Activated CD4-positive, alpha-beta T cell treated with anti-CD3 and anti-CD28 coated beads, Interleukin-2, amount 50 U/mL, for 4 hours (primary cell): ENCODE results near the gene BSDC1.
"Not testable (repeated sequence)": the region's sequence is repeated elsewhere in the genome, so short reads cannot be mapped to it uniquely, and the experiment has no call there.

ENCODE experiments used
- DNase-seq, 2 experiments: peaks; one replicate each; pipeline ENCODE4 v3.0.0-alpha.2; 2020

BSDC1 gene

DNA sequence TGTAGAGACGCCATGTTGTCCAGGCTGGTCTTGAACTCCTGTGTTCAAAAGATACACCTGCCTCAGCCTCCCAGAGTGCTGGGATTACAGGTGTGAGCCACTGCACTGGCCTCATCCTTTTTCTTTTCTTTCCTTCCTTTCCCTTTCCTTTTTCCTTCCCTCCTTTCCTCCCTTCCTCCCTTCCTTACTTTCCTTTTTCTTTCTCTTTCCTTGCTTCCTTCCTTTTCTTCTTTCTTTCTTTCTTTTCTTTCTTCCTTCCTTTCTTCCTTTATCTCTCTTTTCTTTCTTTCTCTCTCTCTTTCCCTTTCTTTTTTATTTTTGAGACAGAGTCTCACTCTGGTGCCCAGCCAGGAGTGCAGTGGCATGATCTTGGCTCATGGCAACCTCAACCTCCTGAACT lies 37.8 kb downstream of the BSDC1 start:
- DNase-seq = no peak

DNA sequence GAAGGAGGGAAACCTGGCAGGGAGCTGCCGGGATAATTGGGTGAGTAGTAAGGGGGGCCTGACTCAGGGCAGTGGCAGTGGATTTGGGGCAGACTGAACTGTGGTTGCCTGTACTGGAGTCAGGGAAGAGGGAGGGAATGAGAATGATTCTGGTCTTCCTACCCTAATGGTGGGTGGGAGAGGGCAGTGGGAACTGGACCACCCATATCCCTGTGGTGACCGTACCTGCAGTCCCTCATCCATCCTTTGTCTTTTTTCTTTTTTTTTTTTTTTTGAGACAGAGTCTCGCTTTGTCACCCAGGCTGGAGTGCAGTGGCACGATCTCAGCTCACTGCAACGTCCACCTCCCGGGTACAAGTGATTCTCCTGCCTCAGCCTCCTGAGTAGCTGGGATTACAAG lies 38.5 kb downstream of the BSDC1 start:
- not testable (repeated sequence) for DNase-seq

DNA sequence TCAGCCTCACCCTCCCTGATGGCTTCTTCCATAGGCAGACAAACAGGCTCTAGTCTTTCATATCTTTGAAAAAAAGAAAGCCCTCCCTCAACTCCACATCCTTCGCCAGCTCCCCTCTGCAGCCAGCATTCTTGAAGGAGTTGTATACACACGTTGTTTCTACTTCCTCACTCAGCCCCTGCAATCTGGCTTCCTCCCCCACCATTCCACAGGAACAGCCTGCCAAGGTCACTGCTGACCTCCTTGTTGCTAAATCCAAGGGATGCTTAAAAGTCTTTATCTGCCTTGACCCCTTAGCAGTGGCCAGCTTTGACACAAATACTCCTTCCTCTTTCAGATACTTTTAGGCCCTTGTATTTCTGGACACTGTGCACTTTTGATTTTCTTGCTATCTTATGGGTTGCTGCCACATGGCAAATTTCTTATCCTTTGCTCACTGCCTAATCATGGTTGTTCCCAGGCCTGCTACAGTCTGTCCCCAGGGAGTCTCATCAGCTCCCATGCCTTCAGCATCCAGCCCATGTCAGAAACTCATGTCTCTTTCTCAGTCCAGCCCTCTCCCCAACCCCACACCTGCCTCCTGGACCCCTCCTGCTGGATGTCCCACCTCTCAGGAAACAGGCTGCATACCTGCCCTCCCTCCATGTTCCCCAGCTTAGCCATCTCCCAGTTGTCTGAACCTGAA lies 40.2 kb downstream of the BSDC1 start:
- no peak for DNase-seq

DNA sequence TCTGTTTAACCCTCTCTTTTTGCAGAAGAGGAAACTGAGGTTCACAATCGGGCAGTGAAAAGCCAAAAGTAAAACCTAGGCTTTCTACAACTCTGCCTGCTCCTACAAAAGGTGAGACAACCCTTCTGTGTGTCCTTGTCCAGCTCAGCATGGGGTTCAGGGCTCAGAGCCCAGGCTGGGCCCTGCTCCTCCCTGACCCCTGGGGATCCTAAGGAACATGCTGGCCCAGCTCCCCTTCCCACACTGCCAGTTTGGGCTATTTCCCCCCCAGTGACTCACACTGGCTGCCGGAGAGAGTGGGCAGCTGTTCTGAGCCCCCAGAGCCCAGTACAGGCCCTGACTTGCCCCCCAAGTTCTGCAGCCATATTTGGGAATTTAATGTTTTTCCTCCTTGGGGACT lies 40.8 kb downstream of the BSDC1 start:
- no peak for DNase-seq

DNA sequence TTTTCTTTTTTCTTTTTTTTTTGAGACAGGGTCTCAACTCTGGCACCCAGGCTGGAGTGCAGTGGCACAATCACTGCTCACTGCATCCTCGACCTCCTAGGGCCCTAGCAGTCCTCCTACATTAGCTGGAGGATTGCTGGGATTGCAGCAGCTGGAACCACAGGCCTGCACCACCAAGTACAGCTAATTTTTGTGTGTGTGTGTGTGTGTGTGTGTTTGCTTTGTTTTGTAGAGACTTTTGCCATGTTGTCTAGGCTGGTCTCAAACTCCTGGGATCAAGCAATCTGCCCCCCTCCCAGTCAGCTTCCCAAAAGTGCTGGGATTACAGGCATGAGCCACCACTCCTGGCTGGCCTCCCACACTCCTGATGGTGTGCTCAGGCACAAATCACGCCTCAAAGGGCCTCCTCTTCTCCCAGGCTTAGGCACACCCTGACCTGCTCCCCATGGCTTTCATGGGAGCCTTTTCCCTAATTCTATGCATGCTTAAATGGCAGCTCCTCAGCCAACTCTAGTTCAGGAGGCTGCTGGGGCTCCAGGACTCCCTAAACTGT lies 41.3 kb downstream of the BSDC1 start:
- no peak for DNase-seq

DNA sequence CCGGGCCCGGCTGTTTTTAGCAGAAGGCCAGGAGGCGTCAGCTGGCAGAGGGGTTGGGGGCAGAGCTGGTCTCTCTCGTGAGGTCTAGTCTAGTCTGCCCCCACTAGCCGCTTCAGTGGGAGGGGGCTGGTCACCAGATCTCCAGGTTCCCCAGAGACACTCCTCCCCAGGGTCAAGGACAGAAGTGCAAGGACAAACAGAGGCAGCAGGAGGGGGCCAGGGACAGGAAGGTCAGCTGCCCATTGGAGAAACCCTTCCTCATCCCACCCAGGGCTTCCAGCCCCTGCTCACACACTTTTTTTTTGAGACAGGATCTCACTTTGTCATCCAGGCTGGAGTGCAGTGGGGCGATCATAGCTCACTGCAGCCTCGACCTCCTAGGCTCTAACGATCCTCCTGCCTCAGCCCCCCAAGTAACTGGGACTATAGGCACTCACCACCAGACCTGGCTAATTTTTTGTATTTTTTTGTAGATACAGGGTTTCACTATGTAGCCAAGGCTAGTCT lies 41.9 kb downstream of the BSDC1 start:
- DNase-seq = no peak

DNA sequence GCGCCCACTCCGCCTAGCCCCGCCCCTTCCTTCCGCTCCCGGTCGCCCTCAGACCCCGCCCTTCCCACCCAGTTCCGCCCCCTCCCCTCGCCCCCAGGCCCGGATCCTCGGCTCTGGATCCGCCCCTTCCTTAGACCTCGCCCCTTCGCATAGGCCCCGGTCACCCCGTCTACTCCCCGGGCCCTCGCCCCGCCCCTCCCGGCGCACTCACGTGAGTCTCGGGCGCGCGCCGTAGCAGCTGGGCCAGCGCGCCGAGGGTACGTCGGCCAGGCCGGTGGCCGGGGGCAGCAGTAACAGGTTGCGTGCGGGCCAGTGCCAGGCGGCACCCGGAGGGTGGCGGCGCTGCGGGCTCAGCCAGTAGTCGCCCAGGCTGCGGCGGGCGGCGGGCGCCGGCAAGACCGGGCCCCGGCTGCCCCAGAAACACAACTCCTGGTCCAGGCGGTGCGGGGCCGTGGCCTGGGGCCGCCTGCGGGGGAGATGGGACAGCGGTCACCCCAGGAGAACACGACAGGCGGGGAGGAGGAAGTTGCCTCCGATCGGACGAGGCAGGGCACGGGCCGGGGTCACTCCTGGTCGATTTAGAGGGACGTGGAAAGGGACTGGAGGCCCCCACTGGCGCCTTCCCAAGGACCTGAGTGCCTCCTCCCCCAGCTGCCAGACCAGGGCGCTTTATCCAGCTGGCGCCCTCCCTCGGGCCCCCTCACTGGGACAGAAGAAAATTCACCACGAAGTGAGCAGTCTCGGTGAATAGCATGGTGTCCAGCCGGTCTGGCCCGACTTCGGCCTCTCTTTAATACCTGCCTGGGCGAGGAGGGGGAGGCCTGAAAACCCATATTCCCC lies 42.6 kb downstream of the BSDC1 start:
- DNase-seq = peak; percentile 87 to 91

DNA sequence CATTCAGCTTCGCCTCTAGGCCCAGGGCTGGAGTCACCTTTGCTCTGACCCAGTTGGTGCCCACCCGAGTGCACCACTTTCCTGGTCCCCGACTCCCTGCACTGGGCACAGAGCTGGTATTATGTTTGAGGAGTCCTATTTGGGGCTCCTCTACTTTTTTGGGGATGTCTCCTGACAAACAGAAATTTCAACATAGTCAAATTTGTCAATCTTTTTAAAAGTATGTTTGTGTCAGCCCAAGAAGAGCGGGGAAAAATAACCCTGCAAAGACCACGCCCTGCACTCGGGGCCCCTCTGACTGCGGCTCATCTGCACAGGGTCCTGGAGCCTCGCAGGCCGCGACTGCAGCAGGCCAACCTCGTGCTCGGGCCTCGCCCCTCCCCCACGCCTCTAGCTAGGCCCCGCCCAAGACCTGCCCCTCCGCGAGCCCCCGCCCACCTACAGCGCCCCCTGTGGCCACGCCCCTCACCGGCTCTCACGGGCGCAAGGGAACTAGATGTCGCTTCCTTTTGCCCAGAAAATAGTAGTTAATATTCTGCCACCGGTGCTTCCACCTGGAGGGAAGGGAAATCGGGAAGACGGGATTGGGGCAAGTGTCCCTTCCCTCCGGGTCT lies 43.3 kb downstream of the BSDC1 start:
- peak; percentile 73 to 74 for DNase-seq

DNA sequence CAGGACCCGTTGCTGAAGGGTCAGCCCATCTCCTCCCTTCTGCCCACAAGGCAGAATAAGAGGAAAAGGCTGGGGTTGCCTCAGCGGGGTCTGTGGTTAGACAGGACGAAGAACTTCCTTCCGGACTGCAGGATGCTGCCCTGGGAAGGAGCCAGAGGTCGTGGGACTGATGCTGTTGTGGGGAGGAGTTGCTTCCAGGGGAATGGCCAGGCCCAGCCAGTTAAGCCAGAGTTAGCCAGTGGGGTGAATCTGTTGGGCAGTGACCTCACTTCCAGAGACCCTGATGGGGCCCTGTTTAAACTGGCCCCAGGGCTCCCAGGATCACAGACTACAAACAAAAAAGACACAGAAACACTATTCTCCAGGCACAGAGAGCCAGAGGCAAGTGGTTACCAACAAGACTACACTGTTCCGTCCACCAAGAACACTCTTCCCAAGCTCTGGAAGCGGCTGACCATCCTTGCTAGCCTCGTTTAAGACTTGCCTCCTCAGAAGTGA lies 45.0 kb downstream of the BSDC1 start:
- DNase-seq = no peak

DNA sequence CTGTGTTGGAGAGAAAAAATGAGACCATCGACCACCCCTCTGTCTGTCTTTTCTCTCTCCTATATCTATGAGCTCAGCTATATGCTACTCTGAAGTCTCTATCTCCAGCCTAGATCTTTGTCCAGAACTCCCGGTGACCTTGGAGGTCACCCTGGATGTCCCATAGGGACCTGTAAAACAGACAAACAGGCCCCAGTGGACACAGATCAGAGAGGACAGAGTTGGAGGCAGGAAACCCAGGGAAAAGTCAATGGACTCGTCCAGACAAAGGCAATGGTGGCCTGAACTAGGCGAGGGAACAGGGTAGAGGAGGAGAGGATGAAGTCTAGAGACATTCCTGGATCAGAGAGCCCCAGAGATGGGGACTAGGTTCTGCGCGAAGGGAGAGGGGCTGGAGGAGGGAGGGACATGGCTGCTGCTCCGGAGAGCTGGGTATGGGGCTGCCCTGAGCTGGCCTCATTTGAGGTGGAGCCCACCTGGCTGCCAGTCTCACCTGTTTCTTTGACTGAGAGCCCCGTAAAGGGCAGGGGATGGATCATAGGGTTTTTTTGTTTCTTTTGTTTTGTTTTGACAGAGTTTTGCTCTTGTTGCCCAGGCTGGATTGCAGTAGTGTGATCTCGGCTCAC lies 47.6 kb downstream of the BSDC1 start:
- no peak for DNase-seq

DNA sequence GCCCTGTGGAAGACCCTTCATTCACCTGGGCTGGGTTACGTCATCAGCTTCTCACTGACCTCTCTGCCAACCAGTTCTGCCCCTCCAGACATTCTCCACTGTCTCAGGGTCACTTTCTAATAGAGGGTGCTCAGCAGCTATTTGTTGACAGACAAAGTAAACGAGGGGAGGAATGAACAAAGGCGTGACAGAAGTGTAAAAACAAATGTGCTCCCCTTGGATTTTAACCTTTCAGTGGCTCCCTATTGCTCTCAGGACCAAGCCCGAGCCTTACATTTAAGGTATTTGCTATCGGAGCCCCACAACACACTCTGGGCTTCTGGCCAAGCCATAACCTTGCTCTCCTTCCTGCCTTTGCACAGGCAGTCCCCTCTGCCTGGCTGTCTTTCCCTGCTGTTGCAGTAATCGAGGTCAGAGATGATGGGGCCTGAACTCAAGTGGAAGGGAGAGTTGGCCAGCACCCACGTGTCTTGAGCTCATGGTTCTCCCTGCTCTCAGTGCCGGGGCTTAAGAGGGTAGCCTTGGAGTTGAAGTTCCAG lies 48.9 kb downstream of the BSDC1 start:
- DNase-seq = no peak

DNA sequence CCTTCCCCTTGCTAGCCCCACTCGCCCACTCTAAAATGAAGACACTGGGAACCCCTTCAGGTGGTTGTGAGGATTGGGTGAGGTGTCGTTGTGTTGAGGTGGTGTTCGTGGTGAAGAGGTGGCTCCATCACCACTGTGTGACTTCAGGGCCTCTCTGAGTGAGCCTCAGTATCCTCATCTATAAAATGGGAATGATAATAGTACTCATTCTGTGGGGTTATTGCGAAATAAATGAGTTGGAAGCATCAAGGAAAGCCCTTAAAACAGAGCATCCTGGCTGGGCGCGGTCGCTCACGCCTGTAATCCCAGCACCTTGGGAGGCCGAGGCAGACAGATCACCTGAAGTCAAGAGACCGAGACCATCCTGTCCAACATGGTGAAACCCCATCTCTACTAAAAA lies 51.5 kb downstream of the BSDC1 start:
- DNase-seq = no peak

DNA sequence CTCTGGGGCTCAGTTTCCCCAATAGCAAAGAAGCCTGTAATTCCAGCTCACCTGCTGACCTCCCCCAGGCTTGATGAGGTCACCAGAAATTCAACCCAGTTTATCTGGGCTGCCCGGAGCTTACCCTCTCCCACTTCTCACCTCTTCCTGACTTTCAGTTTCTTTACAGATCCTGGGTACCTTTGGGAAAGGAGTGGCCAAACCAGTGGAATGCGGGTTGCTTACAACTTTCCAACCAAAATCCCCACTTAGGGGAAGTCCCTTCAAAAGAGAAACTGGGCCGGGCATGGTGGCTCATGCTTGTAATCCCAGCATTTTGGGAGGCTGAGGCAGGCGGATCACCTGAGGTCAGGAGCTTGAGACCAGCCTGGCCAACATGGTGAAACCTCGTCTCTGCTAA lies 52.3 kb downstream of the BSDC1 start:
- no peak for DNase-seq

DNA sequence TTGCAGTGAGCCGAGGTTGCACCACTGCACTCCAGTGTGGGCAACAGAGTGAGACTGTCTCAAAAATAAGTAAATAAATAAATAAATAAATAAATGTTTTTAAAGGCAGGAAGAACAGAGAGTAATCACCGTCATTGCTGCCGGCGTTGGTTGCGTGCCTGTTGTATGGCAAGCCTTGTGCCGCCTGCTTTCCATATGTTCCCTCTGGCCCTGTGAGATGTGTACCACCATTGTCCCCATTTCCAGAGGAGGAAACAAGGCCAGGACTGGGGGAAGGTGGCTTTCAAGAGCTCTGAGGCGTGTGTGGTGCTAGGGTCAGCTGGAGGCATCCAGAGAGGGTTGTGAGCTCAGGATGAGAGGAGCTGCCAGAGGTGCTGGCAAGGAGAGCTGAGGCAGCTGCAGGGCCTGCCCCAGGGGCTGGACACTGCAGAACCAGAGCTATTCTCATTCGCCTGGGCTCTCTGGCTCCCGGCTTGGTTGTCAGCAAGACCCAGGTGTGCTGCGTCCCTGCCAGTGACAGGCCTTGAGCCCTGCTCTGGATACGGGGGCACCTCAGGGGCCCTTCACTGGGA lies 53.0 kb downstream of the BSDC1 start:
- no peak for DNase-seq

DNA sequence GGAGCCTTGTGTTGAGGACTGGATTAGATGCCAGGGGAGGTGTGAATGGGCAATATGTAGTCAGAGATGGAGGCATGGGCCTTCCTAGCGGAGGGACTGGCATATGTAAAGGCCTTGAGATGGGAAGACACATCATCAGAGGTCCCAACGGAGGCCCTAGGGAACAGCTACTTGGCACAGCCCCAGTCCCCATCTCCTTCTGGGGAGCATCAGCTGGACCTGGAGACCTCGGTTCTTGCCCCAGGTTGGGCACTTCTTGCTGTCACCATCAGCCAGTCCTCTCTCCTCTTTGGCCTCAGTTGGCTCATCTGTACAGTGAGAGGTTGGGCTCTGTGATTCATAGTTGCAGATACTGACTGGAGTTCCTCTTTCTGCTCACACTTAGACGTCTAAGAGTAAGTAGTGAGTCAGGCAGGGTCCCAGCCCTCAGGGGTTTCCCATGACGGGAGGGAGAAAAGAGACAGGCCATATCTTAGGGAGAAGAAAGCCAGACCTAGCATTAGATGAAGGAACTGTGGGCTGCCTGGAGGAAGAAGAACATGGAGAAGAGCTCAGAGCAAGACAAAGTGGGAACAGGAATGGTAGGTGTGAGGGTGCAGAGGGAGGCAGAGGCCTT lies 54.8 kb downstream of the BSDC1 start:
- DNase-seq = no peak

DNA sequence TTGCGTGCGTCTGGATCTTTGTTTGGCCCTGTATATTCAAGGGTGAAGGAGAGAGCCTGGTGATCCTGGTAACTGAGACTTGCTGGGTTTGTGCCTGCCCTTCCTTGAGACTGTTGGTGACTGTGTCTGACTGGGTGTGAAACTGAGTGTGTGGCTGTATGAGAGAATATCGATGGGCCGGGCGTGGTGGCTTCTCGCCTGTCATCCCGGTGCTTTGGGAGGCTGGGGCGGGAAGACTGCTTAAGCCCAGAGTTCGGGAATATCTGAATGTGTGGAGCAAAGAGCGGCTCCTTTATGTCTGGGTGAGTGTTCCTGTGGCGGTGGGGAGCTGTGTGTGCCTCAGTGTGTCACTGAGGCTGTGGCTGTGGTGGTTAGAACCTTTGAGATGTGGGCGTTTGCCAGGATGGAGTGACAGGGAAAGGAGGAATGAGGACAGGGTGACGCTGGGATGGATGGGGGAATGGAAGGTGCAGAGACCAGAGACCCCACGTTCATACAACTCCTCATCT lies 55.5 kb downstream of the BSDC1 start:
- no peak for DNase-seq

DNA sequence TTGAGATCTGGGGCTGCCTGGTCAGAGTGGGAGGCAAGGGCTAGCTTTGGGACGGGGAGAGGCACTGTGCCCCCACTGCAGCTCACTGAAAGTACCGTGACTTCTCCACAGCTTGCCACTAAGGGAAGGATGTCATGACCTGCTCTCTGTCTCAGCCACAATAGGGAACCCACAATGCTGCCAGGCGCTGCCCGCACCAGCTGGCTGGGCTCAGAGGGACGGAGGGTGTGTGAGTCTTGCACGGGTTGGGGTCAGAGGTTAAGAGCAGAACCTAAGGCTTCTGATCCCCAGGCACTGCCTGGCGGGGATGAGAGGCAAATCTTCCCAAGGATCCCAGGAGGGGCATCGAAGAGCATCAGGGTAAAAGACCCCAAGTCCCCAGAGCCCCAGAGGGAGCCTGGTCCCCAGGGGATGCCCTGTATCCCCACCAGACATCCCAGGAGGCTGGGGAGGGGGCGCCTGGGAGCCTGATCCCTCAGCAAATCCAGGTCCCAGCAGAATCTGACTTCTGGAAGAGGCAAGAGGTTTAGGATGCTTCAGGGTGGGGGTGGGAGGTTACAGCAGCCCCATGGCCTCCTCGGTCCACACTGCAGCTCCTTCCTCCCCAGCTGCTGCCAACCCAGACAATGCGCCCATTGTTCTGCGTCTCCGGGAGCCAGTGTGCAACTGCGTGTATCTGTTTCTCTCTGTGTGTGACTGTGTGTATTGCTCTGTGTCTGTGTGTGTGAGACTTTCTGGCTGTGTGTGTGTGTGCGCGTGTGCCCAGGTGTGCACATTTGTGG lies 56.2 kb downstream of the BSDC1 start:
- DNase-seq = no peak

DNA sequence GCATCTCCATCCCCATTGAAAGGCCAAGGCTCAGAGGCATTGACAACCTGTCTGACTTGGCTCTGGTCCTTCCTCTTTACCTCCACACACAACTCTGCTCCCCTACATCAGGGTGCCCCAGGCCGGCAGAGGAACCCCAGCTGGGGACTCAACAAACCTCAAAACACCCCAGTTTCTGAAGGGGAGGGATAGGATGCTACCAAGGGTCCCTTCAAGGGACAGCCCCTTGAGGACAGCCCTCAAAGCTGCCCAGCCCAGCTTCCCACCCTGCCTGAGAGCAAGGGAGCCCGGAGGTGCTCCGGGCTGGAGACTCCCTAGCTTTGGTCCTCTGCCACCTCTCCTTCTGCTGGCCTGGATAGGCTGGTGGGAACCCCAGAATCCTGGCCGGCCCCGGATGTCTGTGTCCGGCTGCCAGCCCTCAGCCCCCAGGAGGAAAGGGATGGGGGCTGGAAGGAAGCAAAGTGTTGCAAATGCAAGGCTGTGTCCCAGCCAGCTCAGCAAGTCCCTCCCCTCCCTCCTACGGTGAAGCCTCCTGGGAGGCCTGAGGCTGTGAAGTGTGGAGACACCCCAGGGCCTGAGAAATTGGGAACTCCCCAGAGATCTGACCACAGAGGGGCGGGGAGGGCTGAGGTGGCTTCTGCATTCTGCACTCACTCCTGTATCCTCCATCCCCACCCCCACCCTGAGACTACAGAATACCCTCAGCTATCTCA lies 57.1 kb downstream of the BSDC1 start:
- DNase-seq = peak in 1 of 2 experiments; percentile 37

DNA sequence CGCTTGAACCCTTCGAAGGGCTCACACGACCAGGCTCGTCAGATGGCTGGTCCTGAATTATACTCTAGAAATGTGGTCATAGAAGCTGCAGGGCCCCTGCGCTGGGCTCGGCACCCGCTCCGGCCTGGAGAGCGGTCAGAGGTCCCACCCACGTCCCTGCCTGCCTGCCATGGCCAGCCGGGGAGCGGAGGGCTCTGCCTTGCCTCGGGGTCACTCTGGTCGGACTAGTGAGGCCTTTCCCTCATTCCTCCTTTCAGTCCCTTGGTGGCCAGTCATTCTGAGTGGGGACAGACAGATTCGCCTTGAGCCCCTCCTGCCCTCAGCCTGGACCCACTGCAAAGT lies 57.7 kb downstream of the BSDC1 start:
- no peak for DNase-seq
